Caco-2 (cell line): Measurements from ENCODE around the gene STAT1. TPM values are rescaled to one million over a fixed set of nuclear protein-coding genes. Genes with fewer than 3 reads are reported as not detected.

Experiments used
- BruUV-seq: library from RNA; stranded (reverse); fragments of 400-500 nt; replicated peaks from 2 replicates; lab custom pipeline; 2021; lab: Mats Ljungman, UMichigan
- CTCF ChIA-PET: fragments of 300-600 bp; sonication (Branson Sonifier 250); formaldehyde crosslinking; loops from one replicate; lab custom pipeline; 2022; ENCODE audit warnings: antibody characterized with exemption; lab: Charles Lee
- POLR2A ChIA-PET: fragments of 300-600 bp; sonication (Branson Sonifier 250); formaldehyde crosslinking; loops from one replicate; lab custom pipeline; 2022; ENCODE audit warnings: antibody characterized with exemption; lab: Charles Lee
- DNase-seq, 2 experiments: peaks; one replicate each; pipeline versions ENCODE4 v3.0.0 to v3.0.0-alpha.2; 2020 to 2022
- H3K27me3 ChIP-seq: replicated peaks from 2 replicates; pipeline ENCODE4 v1.6.0; 2011; ENCODE audit warnings: low read length; ENCODE audit not compliant: control insufficient read depth, insufficient read depth
- H3K36me3 ChIP-seq: 2 replicates; pipeline ENCODE4 v1.5.1; 2011; ENCODE audit warnings: low read length; ENCODE audit not compliant: control insufficient read depth, insufficient read depth
- H3K4me1 ChIP-seq: fragments of 250-450 bp; sonication (Bioruptor Pico); 2 replicates; pipeline ENCODE4 v1.5.1; 2020; ENCODE audit warnings: mild to moderate bottlenecking
- H3K4me3 ChIP-seq: 2 replicates; pipeline ENCODE4 v1.5.1; 2011; ENCODE audit warnings: low read depth, mild to moderate bottlenecking, control low read depth, low read length
- H3K9me3 ChIP-seq: fragments of 250-450 bp; sonication (Bioruptor Pico); 2 replicates; pipeline ENCODE4 v1.5.1; 2020; ENCODE audit warnings: mild to moderate bottlenecking, moderate library complexity
- H3K27ac Mint-ChIP-seq: one replicate; pipeline ENCODE4 v1.8.0; 2022; ENCODE audit warnings: mixed read lengths; ENCODE audit not compliant: unreplicated experiment
- H3K27me3 Mint-ChIP-seq: one replicate; pipeline ENCODE4 v1.8.0; 2022; ENCODE audit warnings: mixed read lengths; ENCODE audit not compliant: insufficient read depth, unreplicated experiment
- H3K36me3 Mint-ChIP-seq: one replicate; pipeline ENCODE4 v1.8.0; 2022; ENCODE audit warnings: mild to moderate bottlenecking, mixed read lengths; ENCODE audit not compliant: insufficient read depth, unreplicated experiment
- H3K4me1 Mint-ChIP-seq: one replicate; pipeline ENCODE4 v1.8.0; 2022; ENCODE audit warnings: low read depth, mixed read lengths; ENCODE audit not compliant: unreplicated experiment
- H3K4me3 Mint-ChIP-seq: one replicate; pipeline ENCODE4 v1.8.0; 2022; ENCODE audit warnings: mild to moderate bottlenecking, moderate library complexity, mixed read lengths; ENCODE audit not compliant: unreplicated experiment
- H3K9me3 Mint-ChIP-seq: one replicate; pipeline ENCODE4 v1.8.0; 2022; ENCODE audit warnings: mixed read lengths; ENCODE audit not compliant: unreplicated experiment
- intact Hi-C: fragments of 100-400 bp; cut with micrococcal nuclease; formaldehyde crosslinking; loops from one replicate; pipeline ENCODE4 v1.10.0; 2022; ENCODE audit not compliant: unreplicated experiment
- total RNA-seq: library from RNA; stranded (reverse); gene quantifications from 2 replicates; pipeline ENCODE4 v1.2.3, GENCODE V29; 2022
- TF ChIP-seq, protein P1 (sequence below), 2 experiments: fragments of 200-600 bp in 1 of 2; IDR thresholded peaks; 1 replicate in 1 of 2; 2 replicates in 1 of 2; pipeline versions ENCODE4 v1.5.1 to v1.8.0; 2011 to 2022; ENCODE audit warnings: antibody characterized with exemption in 1 of 2, control low read depth in 1 of 2, inconsistent platforms in 1 of 2, low read depth in 1 of 2, low read length in 1 of 2, mild to moderate bottlenecking in 1 of 2, moderate library complexity in 1 of 2; ENCODE audit not compliant: insufficient read depth in 1 of 2, severe bottlenecking in 1 of 2, unreplicated experiment in 1 of 2

STAT1 gene
- total RNA-seq, 1 experiment from 2014 or later: 126 TPM

DNA sequence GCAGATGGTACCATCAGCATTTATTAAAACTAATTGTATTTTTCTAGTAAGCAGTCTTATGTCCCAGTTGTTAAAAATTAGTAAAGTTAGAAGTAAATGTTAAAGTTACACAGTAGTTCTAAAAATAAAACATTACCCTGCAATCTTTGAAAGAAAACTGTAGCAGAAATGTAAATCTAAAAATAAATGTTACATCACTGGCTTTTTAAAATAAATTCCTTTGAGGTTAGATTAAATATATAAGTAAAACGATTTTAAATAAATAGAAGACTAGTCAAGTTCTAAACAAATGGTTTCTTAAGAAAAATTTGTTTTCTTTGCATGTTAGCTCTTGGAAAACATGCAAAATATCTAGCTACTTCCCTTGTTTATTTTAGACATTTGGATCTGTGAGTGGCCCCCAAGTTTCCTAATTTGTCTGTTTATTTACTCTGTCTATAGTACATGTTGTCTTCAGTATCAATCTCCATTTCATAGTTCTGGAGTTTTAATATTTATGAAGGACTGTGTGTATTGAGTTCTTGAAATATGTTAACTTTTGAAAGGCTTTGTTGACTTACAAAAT lies 75.1 kb downstream of the STAT1 start:
- Mint-ChIP-seq H3K27ac (no peak overlapping the region), H3K4me1 (no peaks in the 10 kb centered on the region), H3K9me3 (no peaks in the 10 kb centered on the region), H3K27me3 (no peaks in the 10 kb centered on the region), H3K36me3 (peaks cover 15% of the 10 kb centered on the region), H3K4me3 (no peak overlapping the region)
- ChIA-PET POLR2A (no interaction called here), CTCF (no interaction called here)
- TF ChIP-seq, protein P1, sequence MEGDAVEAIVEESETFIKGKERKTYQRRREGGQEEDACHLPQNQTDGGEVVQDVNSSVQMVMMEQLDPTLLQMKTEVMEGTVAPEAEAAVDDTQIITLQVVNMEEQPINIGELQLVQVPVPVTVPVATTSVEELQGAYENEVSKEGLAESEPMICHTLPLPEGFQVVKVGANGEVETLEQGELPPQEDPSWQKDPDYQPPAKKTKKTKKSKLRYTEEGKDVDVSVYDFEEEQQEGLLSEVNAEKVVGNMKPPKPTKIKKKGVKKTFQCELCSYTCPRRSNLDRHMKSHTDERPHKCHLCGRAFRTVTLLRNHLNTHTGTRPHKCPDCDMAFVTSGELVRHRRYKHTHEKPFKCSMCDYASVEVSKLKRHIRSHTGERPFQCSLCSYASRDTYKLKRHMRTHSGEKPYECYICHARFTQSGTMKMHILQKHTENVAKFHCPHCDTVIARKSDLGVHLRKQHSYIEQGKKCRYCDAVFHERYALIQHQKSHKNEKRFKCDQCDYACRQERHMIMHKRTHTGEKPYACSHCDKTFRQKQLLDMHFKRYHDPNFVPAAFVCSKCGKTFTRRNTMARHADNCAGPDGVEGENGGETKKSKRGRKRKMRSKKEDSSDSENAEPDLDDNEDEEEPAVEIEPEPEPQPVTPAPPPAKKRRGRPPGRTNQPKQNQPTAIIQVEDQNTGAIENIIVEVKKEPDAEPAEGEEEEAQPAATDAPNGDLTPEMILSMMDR (IDR thresholded peaks at IDR 0.05; ENCODE audit: insufficient read depth in 1 of 2, low read depth in 1 of 2, low read length in 1 of 2, severe bottlenecking in 1 of 2, unreplicated experiment in 1 of 2): no peak
- Histone ChIP-seq H3K4me1 (no peaks in the 10 kb centered on the region), H3K4me3 (no peak overlapping the region), H3K27me3 (no peaks in the 10 kb centered on the region), H3K36me3 (no peaks in the 10 kb centered on the region; the same call in 1 of the 2 replicates), H3K9me3 (no peaks in the 10 kb centered on the region)
- no peak for DNase-seq
- BruUV-seq: no TSS peak
- intact Hi-C loops: no loop called here

DNA sequence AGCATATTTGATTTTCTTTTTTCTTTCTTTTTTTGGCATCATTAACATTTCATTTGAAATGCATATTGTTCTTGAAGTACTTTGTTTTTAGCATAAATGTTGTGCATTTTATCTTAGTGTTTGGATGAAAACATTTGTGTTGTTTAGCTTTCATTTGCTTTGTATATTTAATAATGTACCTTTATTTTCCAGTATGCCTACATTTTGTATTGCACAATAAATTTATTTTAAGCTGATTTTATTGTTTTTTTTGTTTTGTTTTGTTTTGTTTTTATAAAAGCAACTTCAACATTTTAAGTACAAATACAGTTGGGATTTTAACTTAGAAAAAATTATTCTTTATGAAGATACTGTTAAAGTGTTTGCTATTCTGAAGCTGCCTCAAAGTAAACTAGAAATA lies 78.9 kb downstream of the STAT1 start:
- no peak overlapping the region for H3K4me3 Mint-ChIP-seq
- TF ChIP-seq, protein P1 (IDR thresholded peaks at IDR 0.05; ENCODE audit: insufficient read depth in 1 of 2, low read depth in 1 of 2, low read length in 1 of 2, severe bottlenecking in 1 of 2, unreplicated experiment in 1 of 2): no peak
- H3K36me3 Mint-ChIP-seq: peaks cover 22% of the 10 kb centered on the region
- no peak overlapping the region for H3K27ac Mint-ChIP-seq
- ChIA-PET CTCF (no interaction called here), POLR2A (no interaction called here)
- H3K9me3 Mint-ChIP-seq: no peaks in the 10 kb centered on the region
- no peaks in the 10 kb centered on the region for H3K4me1 Mint-ChIP-seq
- no peaks in the 10 kb centered on the region for H3K27me3 Mint-ChIP-seq
- H3K4me3 ChIP-seq: no peak overlapping the region
- no peak for DNase-seq
- H3K36me3 ChIP-seq: no peaks in the 10 kb centered on the region; the same call in 1 of the 2 replicates
- no peaks in the 10 kb centered on the region for H3K4me1 ChIP-seq
- intact Hi-C loops: no loop called here
- no TSS peak for BruUV-seq
- no peaks in the 10 kb centered on the region for H3K9me3 ChIP-seq
- no peaks in the 10 kb centered on the region for H3K27me3 ChIP-seq

DNA sequence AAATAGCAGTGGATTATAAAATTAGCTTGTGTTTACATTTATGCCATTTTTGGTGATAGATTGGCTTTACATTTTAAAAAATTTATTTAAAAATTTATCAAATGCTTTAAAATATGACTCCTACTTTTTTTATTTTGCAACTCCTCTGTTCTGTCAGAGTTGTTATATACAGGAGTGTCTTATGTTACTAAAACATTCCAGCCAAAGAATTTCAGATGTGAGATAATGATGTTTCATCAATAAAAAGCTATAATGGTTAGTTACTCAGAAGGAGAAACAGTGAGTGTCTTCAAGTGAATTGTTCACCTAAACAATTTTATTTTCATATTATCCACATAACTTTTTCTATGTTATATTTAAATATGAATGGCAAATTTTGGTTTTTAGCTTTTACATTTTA lies 80.6 kb downstream of the STAT1 start:
- Histone ChIP-seq H3K27me3 (no peaks in the 10 kb centered on the region), H3K9me3 (no peaks in the 10 kb centered on the region), H3K4me3 (no peak overlapping the region), H3K4me1 (no peaks in the 10 kb centered on the region), H3K36me3 (no peaks in the 10 kb centered on the region; the same call in 1 of the 2 replicates)
- TF ChIP-seq, protein P1 (IDR thresholded peaks at IDR 0.05; ENCODE audit: insufficient read depth in 1 of 2, low read depth in 1 of 2, low read length in 1 of 2, severe bottlenecking in 1 of 2, unreplicated experiment in 1 of 2): no peak
- no TSS peak for BruUV-seq
- ChIA-PET POLR2A (no interaction called here), CTCF (no interaction called here)
- Mint-ChIP-seq H3K36me3 (peaks cover 35% of the 10 kb centered on the region), H3K9me3 (no peaks in the 10 kb centered on the region), H3K4me1 (no peaks in the 10 kb centered on the region), H3K27me3 (no peaks in the 10 kb centered on the region), H3K27ac (no peak overlapping the region), H3K4me3 (no peak overlapping the region)
- DNase-seq: no peak
- intact Hi-C loops: no loop called here
